CD14-positive monocyte (primary cell): ENCODE results near the gene SMYD3. TPM values are rescaled to one million over a fixed set of nuclear protein-coding genes. Genes with fewer than 3 reads are reported as not detected.

ENCODE experiments used
- DNase-seq, 3 donors: peaks; one replicate each; pipeline ENCODE4 v3.0.0-alpha.2; 2011 to 2022
- H2AFZ ChIP-seq: 2 replicates; pipeline ENCODE4 v1.6.0; 2012; ENCODE audit warnings: mild to moderate bottlenecking, low read depth, low read length, inconsistent platforms; ENCODE audit not compliant: insufficient read depth, poor library complexity, severe bottlenecking
- H3K27ac ChIP-seq, 2 donors: 1 replicate in 1 of 2; 2 replicates in 1 of 2; pipeline ENCODE4 v1.5.1; 2012 to 2013; ENCODE audit warnings: low read length in 2 of 2, control low read depth in 1 of 2, inconsistent platforms in 1 of 2, low read depth in 1 of 2, mild to moderate bottlenecking in 1 of 2
- H3K27me3 ChIP-seq, 2 donors: one replicate each; pipeline versions ENCODE4 v1.6.0 to v1.6.1; 2011 to 2013; ENCODE audit warnings: low read length in 2 of 2; ENCODE audit not compliant: control insufficient read depth in 2 of 2, insufficient read depth in 2 of 2
- H3K36me3 ChIP-seq, 2 donors: replicated peaks in 1 of 2; 1 replicate in 1 of 2; 2 replicates in 1 of 2; pipeline versions ENCODE4 v1.5.1 to v1.6.1; 2012 to 2013; ENCODE audit warnings: low read length in 2 of 2, control low read depth in 1 of 2, inconsistent platforms in 1 of 2, mild to moderate bottlenecking in 1 of 2; ENCODE audit not compliant: insufficient read depth in 2 of 2, control insufficient read depth in 1 of 2
- H3K4me1 ChIP-seq, 2 donors: 1 replicate in 1 of 2; 2 replicates in 1 of 2; pipeline versions ENCODE4 v1.5.1 to v1.6.1; 2012 to 2013; ENCODE audit warnings: low read length in 2 of 2, control low read depth in 1 of 2, inconsistent platforms in 1 of 2, mild to moderate bottlenecking in 1 of 2, moderate library complexity in 1 of 2; ENCODE audit not compliant: insufficient read depth in 2 of 2, control insufficient read depth in 1 of 2
- H3K4me2 ChIP-seq: replicated peaks from 2 replicates; pipeline ENCODE3; 2012; ENCODE audit warnings: low read length, moderate library complexity, mild to moderate bottlenecking; ENCODE audit not compliant: poor library complexity, severe bottlenecking; ENCODE audit errors: extremely low read depth
- H3K4me3 ChIP-seq, 3 experiments: fragments of 200-600 bp in 1 of 3; sonication (generic) in 1 of 3; replicated peaks in 1 of 3; 1 replicate in 2 of 3; 2 replicates in 1 of 3; pipeline ENCODE4 v1.5.1; 2011 to 2013; ENCODE audit warnings: low read length in 3 of 3, mild to moderate bottlenecking in 3 of 3, control low read depth in 2 of 3, low read depth in 2 of 3, inconsistent platforms in 1 of 3, moderate library complexity in 1 of 3
- H3K79me2 ChIP-seq: 2 replicates; pipeline ENCODE4 v1.6.0; 2012; ENCODE audit warnings: mild to moderate bottlenecking, control low read depth, inconsistent platforms, low read length, moderate library complexity; ENCODE audit not compliant: insufficient read depth
- H3K9ac ChIP-seq: 2 replicates; pipeline ENCODE4 v1.6.0; 2017; ENCODE audit warnings: low read length, mild to moderate bottlenecking; ENCODE audit not compliant: insufficient read depth, poor library complexity, severe bottlenecking
- H3K9me3 ChIP-seq, 2 donors: replicated peaks in 1 of 2; 1 replicate in 1 of 2; 2 replicates in 1 of 2; pipeline versions ENCODE4 v1.5.1 to v1.6.1; 2012 to 2013; ENCODE audit warnings: low read length in 2 of 2, control low read depth in 1 of 2; ENCODE audit not compliant: control insufficient read depth in 1 of 2, insufficient read depth in 1 of 2
- H4K20me1 ChIP-seq: 2 replicates; pipeline ENCODE4 v1.6.0; 2012; ENCODE audit warnings: mild to moderate bottlenecking, low read length, control low read depth, moderate library complexity; ENCODE audit not compliant: insufficient read depth
- H3K27ac Mint-ChIP-seq, 7 donors: one replicate each; pipeline ENCODE4 v1.8.0; 2020; ENCODE audit warnings: mild to moderate bottlenecking in 7 of 7, mixed read lengths in 7 of 7, moderate library complexity in 6 of 7, inconsistent platforms in 2 of 7
- H3K27me3 Mint-ChIP-seq, 3 donors: one replicate each; pipeline ENCODE4 v1.8.0; 2021 to 2022; ENCODE audit warnings: low read depth in 3 of 3, mild to moderate bottlenecking in 3 of 3, mixed read lengths in 3 of 3, moderate library complexity in 3 of 3, inconsistent platforms in 1 of 3
- H3K36me3 Mint-ChIP-seq, 2 donors: one replicate each; pipeline ENCODE4 v1.8.0; 2020; ENCODE audit warnings: mixed read lengths in 2 of 2, inconsistent platforms in 1 of 2, mild to moderate bottlenecking in 1 of 2
- H3K4me1 Mint-ChIP-seq: one replicate; pipeline ENCODE4 v1.8.0; 2020; ENCODE audit warnings: mild to moderate bottlenecking, mixed read lengths
- H3K4me3 Mint-ChIP-seq, 2 donors: one replicate each; pipeline ENCODE4 v1.8.0; 2020; ENCODE audit warnings: mild to moderate bottlenecking in 2 of 2, mixed read lengths in 2 of 2, moderate library complexity in 1 of 2
- H3K9me3 Mint-ChIP-seq, 7 donors: one replicate each; pipeline ENCODE4 v1.8.0; 2020 to 2022; ENCODE audit warnings: mixed read lengths in 7 of 7, mild to moderate bottlenecking in 6 of 7, moderate library complexity in 6 of 7, inconsistent platforms in 2 of 7
- WGBS: methylation state at CpG from one replicate; pipeline ENCODE4 v1.1.5; 2013; ENCODE audit warnings: missing lambda C conversion rate; ENCODE audit not compliant: insufficient coverage; 5-methylcytosine and 5-hydroxymethylcytosine counted together
- intact Hi-C, 2 donors: fragments of 100-400 bp; cut with micrococcal nuclease; formaldehyde crosslinking; loops; one replicate each; pipeline versions ENCODE4 v1.15.0 to v1.15.1; 2023
- polyA plus RNA-seq, 3 donors: library from polyadenylated mRNA; depleted of rRNA in 1 of 3; unstranded in 2 of 3; stranded (reverse) in 1 of 3; fragments of 300-500 nt in 2 of 3; fragments of >200 nt in 1 of 3; fragmentation: Illumina TruSeq in 2 of 3; gene quantifications; 1 replicate in 2 of 3; 2 replicates in 1 of 3; pipeline ENCODE4 v1.2.3, GENCODE V29; 2012 to 2021
- TF ChIP-seq, protein P1 (sequence below): fragments of 200-600 bp; IDR thresholded peaks from one replicate; pipeline ENCODE4 v1.8.0; 2022; ENCODE audit warnings: antibody characterized with exemption, mild to moderate bottlenecking

SMYD3 gene
- polyA plus RNA-seq, 3 donors, result 2.7 to 8.4 (median 4.0) TPM

DNA sequence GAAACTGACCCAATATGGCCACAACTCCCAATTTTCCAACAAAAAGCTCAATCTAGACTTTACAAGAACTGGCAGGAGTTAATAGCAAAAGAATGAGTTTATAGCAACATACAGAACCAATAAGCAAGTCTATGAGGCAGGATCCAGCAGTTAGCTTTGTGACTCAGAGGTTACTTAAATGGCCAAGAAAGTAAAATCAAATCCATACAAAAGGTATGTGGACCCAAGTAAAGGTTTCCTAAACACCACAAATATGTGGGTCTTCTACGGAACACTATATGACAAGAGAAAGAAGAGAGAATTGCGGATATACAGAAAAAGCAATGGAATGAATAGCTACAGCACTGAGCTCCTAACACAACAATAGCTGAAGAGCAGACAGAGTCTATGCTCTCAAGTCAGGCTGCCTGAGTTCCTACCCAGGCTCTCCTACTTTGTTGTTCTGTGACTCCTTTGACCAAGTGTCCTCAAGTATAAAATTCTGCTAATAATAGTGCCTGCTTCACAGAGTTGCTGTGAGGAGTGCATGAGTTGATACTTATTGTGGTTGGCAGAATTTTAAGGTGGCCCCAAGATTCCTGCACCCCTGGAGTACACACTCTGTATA lies 204.3 kb downstream of the SMYD3 start:
- Mint-ChIP-seq H3K27ac (no peak overlapping the region), H3K4me1 (no peaks in the 10 kb centered on the region), H3K9me3 (peaks cover 0 to 1% (median 0%) of the 10 kb centered on the region in 7 donors), H3K4me3 (no peak overlapping the region), H3K36me3 (no peaks in the 10 kb centered on the region), H3K27me3 (no peaks in the 10 kb centered on the region)
- WGBS, result no CpG with 5 or more reads among the region's 2 CpGs
- H3K4me2 ChIP-seq, result no peak overlapping the region
- intact Hi-C loops, result no loop called here
- H3K4me3 ChIP-seq, result no peak overlapping the region
- no peak overlapping the region for H3K9ac ChIP-seq
- no peaks in the 10 kb centered on the region for H3K36me3 ChIP-seq
- H3K9me3 ChIP-seq, result no peaks in the 10 kb centered on the region
- H3K27me3 ChIP-seq, result no peaks in the 10 kb centered on the region
- H2AFZ ChIP-seq, result no peak overlapping the region
- no peak overlapping the region for H3K27ac ChIP-seq
- no peak for DNase-seq
- no peaks in the 10 kb centered on the region for H3K79me2 ChIP-seq
- no peaks in the 10 kb centered on the region for H3K4me1 ChIP-seq
- TF ChIP-seq, protein P1, sequence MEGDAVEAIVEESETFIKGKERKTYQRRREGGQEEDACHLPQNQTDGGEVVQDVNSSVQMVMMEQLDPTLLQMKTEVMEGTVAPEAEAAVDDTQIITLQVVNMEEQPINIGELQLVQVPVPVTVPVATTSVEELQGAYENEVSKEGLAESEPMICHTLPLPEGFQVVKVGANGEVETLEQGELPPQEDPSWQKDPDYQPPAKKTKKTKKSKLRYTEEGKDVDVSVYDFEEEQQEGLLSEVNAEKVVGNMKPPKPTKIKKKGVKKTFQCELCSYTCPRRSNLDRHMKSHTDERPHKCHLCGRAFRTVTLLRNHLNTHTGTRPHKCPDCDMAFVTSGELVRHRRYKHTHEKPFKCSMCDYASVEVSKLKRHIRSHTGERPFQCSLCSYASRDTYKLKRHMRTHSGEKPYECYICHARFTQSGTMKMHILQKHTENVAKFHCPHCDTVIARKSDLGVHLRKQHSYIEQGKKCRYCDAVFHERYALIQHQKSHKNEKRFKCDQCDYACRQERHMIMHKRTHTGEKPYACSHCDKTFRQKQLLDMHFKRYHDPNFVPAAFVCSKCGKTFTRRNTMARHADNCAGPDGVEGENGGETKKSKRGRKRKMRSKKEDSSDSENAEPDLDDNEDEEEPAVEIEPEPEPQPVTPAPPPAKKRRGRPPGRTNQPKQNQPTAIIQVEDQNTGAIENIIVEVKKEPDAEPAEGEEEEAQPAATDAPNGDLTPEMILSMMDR, result no peak
- H4K20me1 ChIP-seq, result no peaks in the 10 kb centered on the region

DNA sequence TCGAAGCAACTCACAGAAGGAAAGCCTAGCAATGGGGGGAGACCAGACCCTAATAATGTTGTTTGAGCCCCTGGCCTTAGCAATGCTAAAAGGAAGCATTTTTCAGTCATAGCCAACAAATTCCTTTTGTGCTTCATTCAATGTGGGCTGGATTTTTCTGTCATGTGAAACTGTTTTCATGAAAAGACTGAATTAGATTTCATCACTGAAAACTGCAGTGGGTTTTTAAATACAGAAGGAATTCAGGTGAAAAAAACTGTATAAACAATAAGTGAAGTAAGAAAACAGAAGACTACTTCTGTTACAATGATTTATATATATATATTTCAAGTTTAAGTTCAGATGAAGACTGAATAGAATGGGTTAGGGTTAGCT lies 204.8 kb downstream of the SMYD3 start:
- no peak overlapping the region for H3K4me3 ChIP-seq
- no peaks in the 10 kb centered on the region for H4K20me1 ChIP-seq
- no peaks in the 10 kb centered on the region for H3K36me3 ChIP-seq
- no peaks in the 10 kb centered on the region for H3K4me1 Mint-ChIP-seq
- no peaks in the 10 kb centered on the region for H3K27me3 ChIP-seq
- intact Hi-C loops, result no loop called here
- H3K36me3 Mint-ChIP-seq, result no peaks in the 10 kb centered on the region
- no peak for DNase-seq
- no peaks in the 10 kb centered on the region for H3K9me3 Mint-ChIP-seq
- no peaks in the 10 kb centered on the region for H3K9me3 ChIP-seq
- no peaks in the 10 kb centered on the region for H3K27me3 Mint-ChIP-seq
- H3K27ac ChIP-seq, result no peak overlapping the region
- no peak overlapping the region for H3K4me3 Mint-ChIP-seq
- H2AFZ ChIP-seq, result no peak overlapping the region
- TF ChIP-seq, protein P1, result no peak
- H3K4me1 ChIP-seq, result no peaks in the 10 kb centered on the region
- no peak overlapping the region for H3K27ac Mint-ChIP-seq
- 80% methylated on average over 1 of the region's 1 CpG for WGBS
- no peak overlapping the region for H3K9ac ChIP-seq
- H3K4me2 ChIP-seq, result no peak overlapping the region
- no peaks in the 10 kb centered on the region for H3K79me2 ChIP-seq
